Measurements from ENCODE around the gene THAP9. TPM values are rescaled to one million over a fixed set of nuclear protein-coding genes. Genes with fewer than 3 reads are reported as not detected.

The THAP9 gene
- total RNA-seq, 5 donors from 2014 or later (not counting 1 experiment from before 2014, with no cell fraction given), result 2.3 to 4.1 (median 3.0) TPM

DNA sequence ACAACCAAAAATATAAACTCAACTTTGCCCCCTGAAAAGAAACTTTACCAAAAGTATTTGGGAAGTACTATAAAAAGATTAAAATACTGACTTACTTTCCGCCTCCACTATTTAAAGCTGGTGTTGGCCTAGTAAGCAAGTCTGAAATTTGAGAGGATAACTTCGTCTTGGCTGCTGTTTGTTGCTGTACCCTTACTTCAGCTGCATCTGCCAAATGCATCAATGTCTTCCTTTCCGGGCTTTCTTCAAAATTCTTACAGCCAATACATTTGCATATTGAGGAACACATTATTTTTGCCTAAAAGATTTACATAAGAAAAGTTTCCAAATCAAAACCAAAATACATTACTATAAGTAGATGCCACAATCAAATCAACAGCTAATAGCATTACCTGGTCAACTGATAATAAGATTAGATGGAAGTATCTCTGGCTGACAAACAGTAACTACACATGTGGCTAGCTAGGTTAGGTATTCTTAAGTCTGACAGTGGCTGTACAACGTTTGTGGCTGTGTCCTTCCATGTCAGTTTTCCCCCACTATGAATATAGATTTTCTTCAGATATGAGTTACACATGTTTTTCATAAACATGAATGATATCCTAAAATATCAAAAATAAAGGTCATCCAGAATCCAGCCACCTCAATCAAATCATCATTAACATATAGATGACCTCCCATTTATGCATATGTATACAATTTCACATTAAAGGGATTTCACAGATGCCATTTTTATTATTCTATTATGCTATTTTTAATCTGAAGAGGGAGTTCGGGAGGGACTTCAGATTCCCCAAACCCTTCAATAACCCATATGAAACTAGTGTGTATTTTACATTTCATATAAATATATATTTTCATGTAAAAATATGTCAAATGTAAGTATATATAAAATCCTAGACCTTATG lies 30.6 kb downstream of the THAP9 start:
- Histone ChIP-seq H3K4me1 (ENCODE audit: control insufficient read depth in 1 of 2, extremely low read depth in 1 of 2, insufficient read depth in 2 of 2, low read length in 2 of 2) (no peaks in the 10 kb centered on the region), H3K9me3 (no peaks in the 10 kb centered on the region), H3K27me3 (replicated peaks in 1 of 2; ENCODE audit: control insufficient read depth in 2 of 2, extremely low read depth in 1 of 2, insufficient read depth in 2 of 2, low read length in 1 of 2) (no peaks in the 10 kb centered on the region), H3K36me3 (ENCODE audit: control insufficient read depth in 2 of 2, extremely low read depth in 1 of 2, insufficient read depth in 1 of 2, low read length in 1 of 2) (peaks cover 0 to 28% of the 10 kb centered on the region in 2 donors), H3K27ac (ENCODE audit: low read length) (no peak overlapping the region), H3K4me3 (ENCODE audit: control insufficient read depth in 1 of 2, extremely low read depth in 1 of 2, low read length in 1 of 2) (no peak overlapping the region)
- Mint-ChIP-seq H3K27me3 (no peaks in the 10 kb centered on the region), H3K36me3 (peaks cover 47% of the 10 kb centered on the region), H3K4me3 (no peak overlapping the region), H3K9me3 (no peaks in the 10 kb centered on the region), H3K4me1 (no peaks in the 10 kb centered on the region), H3K27ac (no peak overlapping the region)
- no peak for DNase-seq
- CTCF ChIA-PET, result no interaction called here
- 100% methylated on average over 1 of the region's 5 CpGs for WGBS (ENCODE audit: insufficient coverage)
- POLR2A ChIA-PET, result no interaction called here
- ATAC-seq (replicated peaks in 1 of 4), result no peak

DNA sequence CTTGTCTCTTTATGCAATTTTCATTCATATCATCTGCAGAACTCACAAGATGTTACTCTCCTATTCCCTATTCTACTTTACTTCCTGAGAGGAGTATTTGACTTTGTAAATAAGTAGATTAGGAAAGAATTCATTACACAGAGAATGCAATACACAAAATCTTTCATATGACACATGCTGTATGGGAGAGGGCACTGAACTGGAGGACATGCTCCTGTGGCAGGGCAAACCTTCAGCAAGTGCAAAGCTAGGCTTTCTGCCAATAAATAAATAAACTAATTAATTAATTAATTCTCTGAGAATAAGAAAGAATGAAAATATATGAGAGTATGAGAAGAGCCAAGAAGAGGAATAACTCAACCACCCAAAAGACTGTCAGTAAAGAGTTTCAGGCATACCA lies 33.9 kb downstream of the THAP9 start:
- no peak for ATAC-seq (replicated peaks in 1 of 4)
- Mint-ChIP-seq H3K36me3 (peaks cover 55% of the 10 kb centered on the region), H3K27ac (no peak overlapping the region), H3K4me1 (no peaks in the 10 kb centered on the region), H3K9me3 (no peaks in the 10 kb centered on the region), H3K4me3 (no peak overlapping the region), H3K27me3 (no peaks in the 10 kb centered on the region)
- no peak for DNase-seq
- POLR2A ChIA-PET, result no interaction called here
- CTCF ChIA-PET, result interaction anchor here in 1 of 2 donors (1.0 kb wide), 1 partner anchor 10 kb away, joined by 3 read pairs; no protein-coding TSS in a partner anchor
- Histone ChIP-seq H3K4me3 (ENCODE audit: control insufficient read depth in 1 of 2, extremely low read depth in 1 of 2, low read length in 1 of 2) (no peak overlapping the region), H3K36me3 (ENCODE audit: control insufficient read depth in 2 of 2, extremely low read depth in 1 of 2, insufficient read depth in 1 of 2, low read length in 1 of 2) (peaks cover 0 to 34% of the 10 kb centered on the region in 2 donors), H3K27ac (ENCODE audit: low read length) (no peak overlapping the region), H3K9me3 (no peaks in the 10 kb centered on the region), H3K27me3 (replicated peaks in 1 of 2; ENCODE audit: control insufficient read depth in 2 of 2, extremely low read depth in 1 of 2, insufficient read depth in 2 of 2, low read length in 1 of 2) (no peaks in the 10 kb centered on the region), H3K4me1 (ENCODE audit: control insufficient read depth in 1 of 2, extremely low read depth in 1 of 2, insufficient read depth in 2 of 2, low read length in 2 of 2) (no peaks in the 10 kb centered on the region)

DNA sequence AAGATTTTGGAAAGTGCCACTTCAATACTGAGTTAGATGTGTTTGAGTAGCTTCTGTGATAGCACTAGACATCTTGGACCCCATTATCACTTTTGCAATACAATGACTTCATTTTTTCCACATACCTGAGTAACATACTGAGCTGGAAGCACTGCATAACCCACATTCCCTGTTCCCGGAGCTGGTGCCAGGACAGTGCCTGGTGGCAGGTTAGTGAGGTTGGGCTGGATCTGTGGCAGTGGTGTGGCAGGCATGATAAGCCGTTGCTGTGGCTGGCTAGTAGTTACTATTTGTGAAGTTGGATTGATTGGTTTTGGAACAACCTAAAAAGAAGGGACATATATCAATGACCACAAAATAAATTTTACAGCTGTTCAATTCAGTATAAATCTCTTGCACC lies 38.9 kb downstream of the THAP9 start:
- Mint-ChIP-seq H3K4me3 (no peak overlapping the region), H3K36me3 (peaks cover 46% of the 10 kb centered on the region), H3K9me3 (no peaks in the 10 kb centered on the region), H3K27me3 (no peaks in the 10 kb centered on the region), H3K27ac (no peak overlapping the region), H3K4me1 (no peaks in the 10 kb centered on the region)
- no peak for DNase-seq
- no peaks in the 10 kb centered on the region for H3K27me3 ChIP-seq (replicated peaks in 1 of 2; ENCODE audit: control insufficient read depth in 2 of 2, extremely low read depth in 1 of 2, insufficient read depth in 2 of 2, low read length in 1 of 2)
- H3K36me3 ChIP-seq (ENCODE audit: control insufficient read depth in 2 of 2, extremely low read depth in 1 of 2, insufficient read depth in 1 of 2, low read length in 1 of 2), result peaks cover 0 to 40% of the 10 kb centered on the region in 2 donors
- no peak overlapping the region for H3K27ac ChIP-seq (ENCODE audit: low read length)
- H3K9me3 ChIP-seq, result no peaks in the 10 kb centered on the region
- ATAC-seq (replicated peaks in 1 of 4), result no peak
- no peak overlapping the region for H3K4me3 ChIP-seq (ENCODE audit: control insufficient read depth in 1 of 2, extremely low read depth in 1 of 2, low read length in 1 of 2)
- CTCF ChIA-PET, result no interaction called here
- H3K4me1 ChIP-seq (ENCODE audit: control insufficient read depth in 1 of 2, extremely low read depth in 1 of 2, insufficient read depth in 2 of 2, low read length in 2 of 2), result no peaks in the 10 kb centered on the region
- no CpG with 5 or more reads among the region's 2 CpGs for WGBS (ENCODE audit: insufficient coverage)
- POLR2A ChIA-PET, result no interaction called here

DNA sequence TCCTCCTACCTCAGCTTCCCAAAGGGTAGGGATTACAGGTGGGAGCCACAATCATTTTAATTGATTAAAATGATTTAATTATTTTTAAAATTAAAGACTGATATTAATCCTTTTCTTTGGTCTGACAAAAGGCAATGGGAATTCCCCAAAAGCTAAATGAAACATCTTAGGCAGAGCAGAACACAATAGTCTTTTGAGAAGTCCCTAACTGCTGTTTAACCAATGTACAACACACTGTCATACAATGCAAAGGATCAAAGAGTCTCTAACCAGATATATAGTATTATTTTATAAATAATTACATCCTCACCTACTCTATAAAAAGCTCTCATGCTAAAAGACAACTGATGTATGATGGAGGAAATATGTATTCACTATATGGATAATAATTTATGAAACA lies 47.0 kb downstream of the THAP9 start:
- Mint-ChIP-seq H3K4me3 (no peak overlapping the region), H3K27me3 (no peaks in the 10 kb centered on the region), H3K27ac (no peak overlapping the region), H3K36me3 (peaks cover 17% of the 10 kb centered on the region), H3K4me1 (no peaks in the 10 kb centered on the region), H3K9me3 (peaks cover 0 to under 1% (median 0%) of the 10 kb centered on the region in 3 donors)
- CTCF ChIA-PET, result interaction anchor here in 1 of 2 donors (0.5 kb wide), 1 partner anchor 97 kb away, joined by 3 read pairs; no protein-coding TSS in a partner anchor
- H3K27me3 ChIP-seq (replicated peaks in 1 of 2; ENCODE audit: control insufficient read depth in 2 of 2, extremely low read depth in 1 of 2, insufficient read depth in 2 of 2, low read length in 1 of 2), result no peaks in the 10 kb centered on the region
- POLR2A ChIA-PET, result no interaction called here
- no peak overlapping the region for H3K27ac ChIP-seq (ENCODE audit: low read length)
- H3K4me3 ChIP-seq (ENCODE audit: control insufficient read depth in 1 of 2, extremely low read depth in 1 of 2, low read length in 1 of 2), result no peak overlapping the region
- H3K9me3 ChIP-seq, result no peaks in the 10 kb centered on the region
- peaks cover 0 to 7% of the 10 kb centered on the region in 2 donors for H3K36me3 ChIP-seq (ENCODE audit: control insufficient read depth in 2 of 2, extremely low read depth in 1 of 2, insufficient read depth in 1 of 2, low read length in 1 of 2)
- ATAC-seq (replicated peaks in 1 of 4), result no peak
- DNase-seq, result no peak
- no peaks in the 10 kb centered on the region for H3K4me1 ChIP-seq (ENCODE audit: control insufficient read depth in 1 of 2, extremely low read depth in 1 of 2, insufficient read depth in 2 of 2, low read length in 2 of 2)

DNA sequence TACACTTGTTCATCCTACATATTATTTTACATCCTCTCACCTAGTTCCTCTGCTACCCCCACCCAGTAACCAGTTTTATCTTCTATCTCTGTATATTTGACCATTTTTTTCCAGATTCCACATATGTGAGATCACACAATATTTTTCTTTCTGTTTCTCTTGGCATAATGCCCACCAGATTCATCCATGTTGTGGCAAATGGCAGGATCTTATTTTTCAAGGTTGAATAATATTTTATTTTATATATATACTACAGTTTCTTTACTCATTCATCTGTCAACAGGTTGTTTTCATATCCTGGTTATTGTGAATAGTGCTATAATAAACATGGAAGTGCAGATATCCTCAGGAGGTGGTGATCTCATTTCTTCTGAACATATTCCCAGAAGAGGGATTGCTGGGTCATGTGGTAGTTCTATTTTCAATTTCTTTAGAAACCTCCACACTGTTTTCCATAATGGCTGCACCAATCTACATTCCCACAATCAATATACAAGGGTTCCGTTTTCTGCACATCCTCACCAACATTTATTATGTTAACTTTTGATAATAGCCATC lies 48.2 kb downstream of the THAP9 start:
- ChIA-PET CTCF (no interaction called here), POLR2A (no interaction called here)
- H3K4me3 ChIP-seq (ENCODE audit: control insufficient read depth in 1 of 2, extremely low read depth in 1 of 2, low read length in 1 of 2), result no peak overlapping the region
- H3K36me3 ChIP-seq (ENCODE audit: control insufficient read depth in 2 of 2, extremely low read depth in 1 of 2, insufficient read depth in 1 of 2, low read length in 1 of 2), result peaks cover 0 to 5% of the 10 kb centered on the region in 2 donors
- no peak overlapping the region for H3K27ac ChIP-seq (ENCODE audit: low read length)
- Mint-ChIP-seq H3K4me3 (no peak overlapping the region), H3K27me3 (no peaks in the 10 kb centered on the region), H3K9me3 (peaks cover 0 to 3% (median 0%) of the 10 kb centered on the region in 3 donors), H3K4me1 (no peaks in the 10 kb centered on the region), H3K27ac (no peak overlapping the region), H3K36me3 (peaks cover 23% of the 10 kb centered on the region)
- ATAC-seq (replicated peaks in 1 of 4) (no peak), DNase-seq (no peak)
- no CpG with 5 or more reads among the region's 1 CpG for WGBS (ENCODE audit: insufficient coverage)
- no peaks in the 10 kb centered on the region for H3K27me3 ChIP-seq (replicated peaks in 1 of 2; ENCODE audit: control insufficient read depth in 2 of 2, extremely low read depth in 1 of 2, insufficient read depth in 2 of 2, low read length in 1 of 2)
- no peaks in the 10 kb centered on the region for H3K9me3 ChIP-seq
- no peaks in the 10 kb centered on the region for H3K4me1 ChIP-seq (ENCODE audit: control insufficient read depth in 1 of 2, extremely low read depth in 1 of 2, insufficient read depth in 2 of 2, low read length in 2 of 2)

DNA sequence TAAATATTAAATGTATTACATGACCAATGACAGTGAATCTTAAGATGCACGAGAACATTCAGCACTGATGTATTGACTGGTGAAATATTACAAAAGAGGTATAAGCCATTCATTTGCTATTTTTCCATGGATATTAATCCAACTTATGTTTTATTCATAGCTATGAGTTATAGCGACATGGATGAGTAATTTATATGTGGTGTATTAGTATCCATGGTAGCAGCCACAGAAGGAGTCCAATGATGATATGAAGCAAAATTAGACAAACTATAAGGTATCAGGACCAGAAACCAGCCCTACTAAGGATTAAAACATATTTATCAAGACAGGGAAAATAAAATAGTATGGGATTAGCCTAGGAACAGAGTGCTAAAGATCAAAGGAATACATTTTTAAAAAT lies 50.7 kb downstream of the THAP9 start:
- H3K4me1 Mint-ChIP-seq, result no peaks in the 10 kb centered on the region
- H3K9me3 ChIP-seq, result no peaks in the 10 kb centered on the region
- peaks cover 24% of the 10 kb centered on the region for H3K36me3 Mint-ChIP-seq
- no peak overlapping the region for H3K27ac Mint-ChIP-seq
- no peak overlapping the region for H3K4me3 ChIP-seq (ENCODE audit: control insufficient read depth in 1 of 2, extremely low read depth in 1 of 2, low read length in 1 of 2)
- POLR2A ChIA-PET, result no interaction called here
- CTCF ChIA-PET, result no interaction called here
- H3K4me1 ChIP-seq (ENCODE audit: control insufficient read depth in 1 of 2, extremely low read depth in 1 of 2, insufficient read depth in 2 of 2, low read length in 2 of 2), result no peaks in the 10 kb centered on the region
- no peak overlapping the region for H3K27ac ChIP-seq (ENCODE audit: low read length)
- WGBS (ENCODE audit: insufficient coverage), result no CpG with 5 or more reads among the region's 2 CpGs
- peaks cover 0 to under 1% of the 10 kb centered on the region in 2 donors for H3K36me3 ChIP-seq (ENCODE audit: control insufficient read depth in 2 of 2, extremely low read depth in 1 of 2, insufficient read depth in 1 of 2, low read length in 1 of 2)
- H3K9me3 Mint-ChIP-seq, result peaks cover 0 to 3% (median 0%) of the 10 kb centered on the region in 3 donors
- H3K4me3 Mint-ChIP-seq, result no peak overlapping the region
- DNase-seq (no peak), ATAC-seq (replicated peaks in 1 of 4) (no peak)
- H3K27me3 ChIP-seq (replicated peaks in 1 of 2; ENCODE audit: control insufficient read depth in 2 of 2, extremely low read depth in 1 of 2, insufficient read depth in 2 of 2, low read length in 1 of 2), result no peaks in the 10 kb centered on the region
- H3K27me3 Mint-ChIP-seq, result no peaks in the 10 kb centered on the region
